IMR-90 (cell line): ENCODE data around the gene PIH1D1. TPM values are rescaled to one million over a fixed set of nuclear protein-coding genes. Genes with fewer than 3 reads are reported as not detected.

Experiments used
- ATAC-seq: fragments of 200-7000 bp; cut with Tn5 transposase; 2 replicates; pipeline ENCODE4 v1.9.1; 2020; ENCODE audit warnings: low read depth, mild to moderate bottlenecking, moderate library complexity
- BruUV-seq: library from RNA; stranded (reverse); fragments of 400-500 nt; replicated peaks from 2 replicates; lab custom pipeline; 2021; lab: Mats Ljungman, UMichigan
- CTCF ChIA-PET: fragments of 300-600 bp; formaldehyde crosslinking; extraction: SDS; loops from one replicate; lab custom pipeline; 2021; ENCODE audit warnings: antibody characterized with exemption; lab: Yijun Ruan, JAX
- POLR2A ChIA-PET: fragments of 300-600 bp; sonication (Branson Sonifier 250); formaldehyde crosslinking; loops from one replicate; lab custom pipeline; 2022; ENCODE audit warnings: antibody characterized with exemption; ENCODE audit not compliant: unreplicated experiment; lab: Charles Lee
- DNase-seq: peaks from one replicate; pipeline ENCODE4 v3.0.0; 2013
- H2AFZ ChIP-seq: replicated peaks from 2 replicates; pipeline ENCODE3; 2013; ENCODE audit warnings: low read length, mild to moderate bottlenecking; ENCODE audit not compliant: poor library complexity
- H2AK5ac ChIP-seq: 2 replicates; pipeline ENCODE4 v1.6.1; 2013; ENCODE audit warnings: low read depth, low read length, inconsistent platforms
- H2AK9ac ChIP-seq: replicated peaks from 2 replicates; pipeline ENCODE3; 2013; ENCODE audit warnings: mild to moderate bottlenecking, low read depth, low read length, moderate library complexity; ENCODE audit not compliant: poor library complexity
- H2BK120ac ChIP-seq: 2 replicates; pipeline ENCODE4 v1.6.1; 2013; ENCODE audit warnings: low read depth, low read length, inconsistent platforms
- H2BK15ac ChIP-seq: 3 replicates; pipeline ENCODE4 v1.6.1; 2013; ENCODE audit warnings: low read depth, low read length, inconsistent platforms
- H2BK20ac ChIP-seq: 2 replicates; pipeline ENCODE4 v1.6.1; 2013; ENCODE audit warnings: low read depth, mild to moderate bottlenecking, inconsistent platforms, low read length, moderate library complexity
- H2BK5ac ChIP-seq: 2 replicates; pipeline ENCODE4 v1.6.1; 2013; ENCODE audit warnings: mild to moderate bottlenecking, low read depth, low read length, inconsistent platforms; ENCODE audit not compliant: poor library complexity, severe bottlenecking
- H3K14ac ChIP-seq: replicated peaks from 2 replicates; pipeline ENCODE4 v1.6.1; 2013; ENCODE audit warnings: low read depth, low read length, inconsistent platforms
- H3K18ac ChIP-seq: 2 replicates; pipeline ENCODE4 v1.6.1; 2013; ENCODE audit warnings: low read depth, low read length, control low read depth
- H3K23ac ChIP-seq: 2 replicates; pipeline ENCODE4 v1.6.1; 2013; ENCODE audit warnings: low read depth, low read length, inconsistent platforms
- H3K27ac ChIP-seq: 2 replicates; pipeline ENCODE4 v1.5.1; 2013; ENCODE audit warnings: mild to moderate bottlenecking, control low read depth, low read length; ENCODE audit not compliant: insufficient read depth
- H3K27me3 ChIP-seq: 2 replicates; pipeline ENCODE4 v1.6.1; 2013; ENCODE audit warnings: low read length; ENCODE audit not compliant: control insufficient read depth, insufficient read depth
- H3K36me3 ChIP-seq: 2 replicates; pipeline ENCODE4 v1.6.1; 2013; ENCODE audit warnings: low read length, mixed read lengths; ENCODE audit not compliant: control insufficient read depth, insufficient read depth
- H3K4ac ChIP-seq: 2 replicates; pipeline ENCODE4 v1.6.1; 2013; ENCODE audit warnings: low read depth, low read length, inconsistent platforms
- H3K4me1 ChIP-seq: 2 replicates; pipeline ENCODE4 v1.6.1; 2013; ENCODE audit warnings: low read length, mixed read lengths; ENCODE audit not compliant: control insufficient read depth, insufficient read depth
- H3K4me2 ChIP-seq: 2 replicates; pipeline ENCODE4 v1.6.1; 2013; ENCODE audit warnings: low read depth, mild to moderate bottlenecking, control low read depth, low read length, moderate library complexity
- H3K4me3 ChIP-seq: 2 replicates; pipeline ENCODE4 v1.5.1; 2013; ENCODE audit warnings: low read depth, mild to moderate bottlenecking, control low read depth, low read length, moderate library complexity; ENCODE audit not compliant: insufficient read depth
- H3K56ac ChIP-seq: 2 replicates; pipeline ENCODE4 v1.6.1; 2013; ENCODE audit warnings: low read length, inconsistent platforms; ENCODE audit not compliant: insufficient read depth; ENCODE audit errors: extremely low read depth
- H3K79me1 ChIP-seq, 2 experiments: 2 replicates each; pipeline ENCODE4 v1.6.1; 2013; ENCODE audit warnings: low read length in 2 of 2, inconsistent platforms in 1 of 2, low read depth in 1 of 2
- H3K9ac ChIP-seq: 2 replicates; pipeline ENCODE4 v1.6.1; 2013; ENCODE audit warnings: low read depth, low read length, control low read depth
- H3K9me1 ChIP-seq: 2 replicates; pipeline ENCODE4 v1.6.1; 2013; ENCODE audit warnings: low read length, inconsistent platforms; ENCODE audit not compliant: insufficient read depth
- H3K9me3 ChIP-seq: 2 replicates; pipeline ENCODE4 v1.6.1; 2013; ENCODE audit warnings: low read length; ENCODE audit not compliant: control insufficient read depth, insufficient read depth
- H4K20me1 ChIP-seq: 2 replicates; pipeline ENCODE4 v1.6.1; 2013; ENCODE audit warnings: low read length, inconsistent platforms; ENCODE audit not compliant: insufficient read depth
- H4K5ac ChIP-seq: 2 replicates; pipeline ENCODE4 v1.6.1; 2013; ENCODE audit warnings: mild to moderate bottlenecking, low read depth, low read length, control low read depth
- H4K8ac ChIP-seq, 2 experiments: 2 replicates each; pipeline ENCODE4 v1.6.1; 2013; ENCODE audit warnings: low read depth in 2 of 2, low read length in 2 of 2, control low read depth in 1 of 2, inconsistent platforms in 1 of 2
- H4K91ac ChIP-seq: 2 replicates; pipeline ENCODE4 v1.6.1; 2013; ENCODE audit warnings: low read depth, low read length, inconsistent platforms; ENCODE audit not compliant: insufficient read depth
- CHD1 ChIP-seq: IDR thresholded peaks from 2 replicates; pipeline ENCODE4 v1.6.1; 2012; ENCODE audit warnings: low read depth, low read length, improper control_type of control experiment
- CTCF ChIP-seq: conservative IDR thresholded peaks from 2 replicates; pipeline ENCODE4 v1.5.1; 2012; ENCODE audit warnings: mild to moderate bottlenecking, low read depth, low read length, improper control_type of control experiment
- FOS ChIP-seq: fragments of 150-350 bp; IDR thresholded peaks from 2 replicates; pipeline ENCODE4 v1.6.1; 2016; ENCODE audit warnings: low read depth, low read length
- MAFK ChIP-seq: IDR thresholded peaks from 2 replicates; pipeline ENCODE4 v1.6.1; 2012; ENCODE audit warnings: low read depth, low read length, improper control_type of control experiment
- MXI1 ChIP-seq: IDR thresholded peaks from 2 replicates; pipeline ENCODE4 v1.6.1; 2012; ENCODE audit warnings: low read depth, mild to moderate bottlenecking, low read length, moderate library complexity, borderline replicate concordance
- POLR2A ChIP-seq: IDR thresholded peaks from 2 replicates; pipeline ENCODE4 v1.6.1; 2012; ENCODE audit warnings: mild to moderate bottlenecking, low read depth, low read length
- RAD21 ChIP-seq: IDR thresholded peaks from 2 replicates; pipeline ENCODE4 v1.6.1; 2012; ENCODE audit warnings: low read length, improper control_type of control experiment
- RFX5 ChIP-seq: IDR thresholded peaks from 2 replicates; pipeline ENCODE4 v1.8.0; 2012; ENCODE audit warnings: low read depth, mild to moderate bottlenecking, low read length, moderate library complexity
- SMC3 ChIP-seq: fragments of 150-350 bp; IDR thresholded peaks from 2 replicates; pipeline ENCODE4 v1.6.1; 2016; ENCODE audit warnings: low read depth, mild to moderate bottlenecking, antibody characterized with exemption, low read length, moderate library complexity
- WGBS, 2 experiments: methylation state at CpG; one replicate each; pipeline versions ENCODE4 v1.1.5 to v1.1.7; 2013; ENCODE audit warnings: missing lambda C conversion rate in 2 of 2; ENCODE audit not compliant: insufficient read length in 1 of 2; ENCODE audit errors: extremely low coverage in 2 of 2; 5-methylcytosine and 5-hydroxymethylcytosine counted together
- dilution Hi-C: fragments of 300-500 bp; cut with HindIII; formaldehyde crosslinking; loops from one replicate; pipeline ENCODE4 v1.14.3; 2018; ENCODE audit warnings: low sequenced_read_pairs; ENCODE audit not compliant: unreplicated experiment
- in situ Hi-C: fragments of 300-500 bp; cut with MboI; formaldehyde crosslinking; loops from 3 replicates; pipeline ENCODE4 v1.14.3; 2019; ENCODE audit warnings: low sequenced_read_pairs, inconsistent platforms, mixed read lengths
- intact Hi-C: fragments of 100-400 bp; cut with micrococcal nuclease; formaldehyde crosslinking; loops from 2 replicates; pipeline ENCODE4 v1.10.0; 2022
- polyA plus RNA-seq, 3 experiments: library from polyadenylated mRNA; depleted of rRNA; stranded (reverse); fragments of >200 nt; gene quantifications; 2 replicates each; pipeline ENCODE4 v1.2.3, GENCODE V29; 2012; ENCODE audit warnings: low replicate concordance in 1 of 3
- total RNA-seq: library from RNA; depleted of rRNA; stranded (reverse); fragments of >200 nt; gene quantifications from 2 replicates; pipeline ENCODE4 v1.2.3, GENCODE V29; 2012
- TF ChIP-seq, protein P1 (sequence below): fragments of 150-350 bp; IDR thresholded peaks from 2 replicates; pipeline ENCODE4 v1.6.1; 2016; ENCODE audit warnings: low read depth, mild to moderate bottlenecking, low read length, moderate library complexity, borderline replicate concordance

Gene PIH1D1
- total and polyA plus RNA-seq, 2 of the 4 experiments (the other 2 are of a cell fraction), result 77.9 to 122 TPM

DNA sequence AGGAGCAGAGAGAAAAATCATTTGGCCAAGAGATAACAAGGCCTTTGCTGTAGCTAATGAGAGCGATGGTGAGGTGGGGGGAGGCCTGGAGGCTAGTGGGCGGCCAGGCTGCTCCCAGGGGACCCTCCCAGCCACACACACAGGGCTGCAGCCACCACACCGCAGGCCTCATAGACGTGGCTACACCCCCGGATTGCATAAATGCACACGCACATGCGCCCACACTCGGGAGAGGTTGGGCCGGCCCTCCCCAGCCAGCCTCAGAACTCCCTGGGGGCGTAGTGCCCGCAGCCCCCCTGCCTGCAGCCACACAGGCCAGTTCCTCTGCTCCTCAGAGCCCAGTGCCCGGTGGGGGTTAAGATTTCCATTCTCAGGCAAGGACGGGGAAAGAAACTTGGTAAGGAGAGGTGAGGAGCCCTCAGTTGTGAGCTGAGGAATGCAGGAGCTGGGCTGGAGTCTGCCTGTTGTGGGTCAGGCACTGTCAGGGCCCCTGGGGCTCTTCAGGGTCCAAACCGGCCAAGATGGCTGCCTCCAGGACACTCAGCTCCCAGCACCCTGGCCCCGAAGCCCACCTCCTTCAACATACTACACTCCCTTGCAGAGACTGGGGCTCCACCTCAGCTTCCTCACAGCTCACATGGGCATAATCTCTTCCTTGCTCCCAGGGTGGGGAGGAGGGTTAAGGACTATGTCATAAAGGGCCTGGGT is 36.4 kb downstream of the PIH1D1 start:
- Histone ChIP-seq H3K79me1 (no peaks in the 10 kb centered on the region), H2BK15ac (no peak overlapping the region), H2AK5ac (no peak overlapping the region), H3K18ac (no peak overlapping the region), H2BK120ac (no peak overlapping the region), H3K9ac (no peak overlapping the region), H3K4me1 (no peaks in the 10 kb centered on the region), H3K23ac (no peak overlapping the region), H3K9me3 (no peaks in the 10 kb centered on the region), H4K20me1 (no peaks in the 10 kb centered on the region), H4K8ac (no peak overlapping the region), H3K56ac (no peak overlapping the region), H3K4me3 (no peak overlapping the region), H3K9me1 (no peaks in the 10 kb centered on the region), H2BK5ac (no peak overlapping the region), H4K5ac (no peak overlapping the region), H2AK9ac (no peak overlapping the region), H4K91ac (no peak overlapping the region), H3K4ac (no peak overlapping the region), H3K27ac (no peak overlapping the region), H2BK20ac (no peak overlapping the region), H2AFZ (no peak overlapping the region), H3K27me3 (peaks cover 69% of the 10 kb centered on the region), H3K14ac (no peak overlapping the region), H3K4me2 (no peak overlapping the region), H3K36me3 (no peaks in the 10 kb centered on the region)
- ChIA-PET CTCF (no interaction called here), POLR2A (no interaction called here)
- WGBS, 2 experiments, result no CpG with 5 or more reads among the region's 15 CpGs
- dilution Hi-C loops, result no loop called here
- no peak for ATAC-seq
- BruUV-seq, result no TSS peak
- intact Hi-C loops, result no loop called here
- TF ChIP-seq CHD1, result no peak
- TF ChIP-seq MXI1, result no peak
- no peak for TF ChIP-seq RAD21
- TF ChIP-seq MAFK, result no peak
- TF ChIP-seq RFX5, result no peak
- no peak for TF ChIP-seq POLR2A
- no peak for TF ChIP-seq FOS
- TF ChIP-seq, protein P1, sequence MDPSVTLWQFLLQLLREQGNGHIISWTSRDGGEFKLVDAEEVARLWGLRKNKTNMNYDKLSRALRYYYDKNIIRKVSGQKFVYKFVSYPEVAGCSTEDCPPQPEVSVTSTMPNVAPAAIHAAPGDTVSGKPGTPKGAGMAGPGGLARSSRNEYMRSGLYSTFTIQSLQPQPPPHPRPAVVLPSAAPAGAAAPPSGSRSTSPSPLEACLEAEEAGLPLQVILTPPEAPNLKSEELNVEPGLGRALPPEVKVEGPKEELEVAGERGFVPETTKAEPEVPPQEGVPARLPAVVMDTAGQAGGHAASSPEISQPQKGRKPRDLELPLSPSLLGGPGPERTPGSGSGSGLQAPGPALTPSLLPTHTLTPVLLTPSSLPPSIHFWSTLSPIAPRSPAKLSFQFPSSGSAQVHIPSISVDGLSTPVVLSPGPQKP, result no peak
- no peak for TF ChIP-seq SMC3
- TF ChIP-seq CTCF, result no peak
- DNase-seq, result no peak
- in situ Hi-C loops, result no loop called here
